ENCODE measurements around the gene NAA80.

DNA sequence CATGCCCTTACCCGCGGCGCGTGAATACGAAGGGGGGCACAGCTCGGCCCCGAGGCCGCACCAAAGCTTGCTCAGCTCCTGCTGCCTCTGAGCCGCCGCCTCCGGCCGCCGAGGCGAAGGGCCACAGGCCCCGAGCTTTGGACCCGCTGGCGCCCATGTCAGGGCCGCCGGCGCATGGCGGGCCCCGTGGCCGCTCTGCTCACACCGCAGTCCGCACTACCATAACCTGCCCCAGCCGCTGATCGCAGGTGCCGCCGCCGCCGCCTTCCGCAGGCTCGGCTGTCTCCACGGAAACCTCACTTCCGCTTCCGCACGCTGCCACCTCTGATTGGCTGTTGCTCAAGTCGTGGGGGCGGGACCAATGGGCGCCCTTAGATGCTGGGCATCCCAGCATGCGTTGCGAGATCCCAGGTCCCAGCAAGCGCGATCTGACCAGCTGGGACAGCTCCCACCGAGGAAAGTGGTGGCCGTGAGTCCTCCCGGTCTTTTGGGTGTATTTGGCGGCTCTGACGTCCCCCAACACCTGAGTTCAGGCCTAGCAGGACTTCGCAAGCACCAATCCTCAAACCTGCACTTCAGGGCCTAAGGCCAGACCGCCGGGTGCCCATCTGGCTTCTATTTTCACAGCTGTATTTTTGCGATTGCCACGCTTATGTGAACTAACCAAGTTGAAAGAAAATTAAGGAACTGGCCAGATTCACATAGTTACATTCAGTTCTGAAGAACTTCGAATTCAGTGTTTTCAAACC lies 28.9 kb upstream of the NAA80 start, which contains the start of gene TUSC2:
- TF ChIP-seq CTCF (conservative IDR thresholded peaks at IDR 0.05; ENCODE audit: low read length) (no peak), EZH2phosphoT487 (IDR thresholded peaks at IDR 0.05; ENCODE audit: borderline replicate concordance) (no peak)

Data from Loucy (cell line).